Spleen (tissue), 7 donors: ENCODE measurements around the gene CENPP.

Source experiments
- POLR2A ChIP-seq, 3 donors: fragments of 450-650 bp; IDR thresholded peaks; one replicate each; pipeline ENCODE4 v1.5.1; 2017; ENCODE audit warnings: antibody characterized with exemption in 3 of 3, mild to moderate bottlenecking in 1 of 3
- POLR2AphosphoS5 ChIP-seq, 3 donors: sonication (generic); formaldehyde crosslinking; IDR thresholded peaks; one replicate each; pipeline ENCODE4 v1.5.1; 2017; ENCODE audit warnings: antibody characterized with exemption in 3 of 3
- TF ChIP-seq, protein P1 (sequence below), 11 experiments: fragments of 200-600 bp in 7 of 11; fragments of 450-650 bp in 4 of 11; sonication (generic) in 4 of 11; IDR thresholded peaks in 8 of 11; conservative IDR thresholded peaks in 3 of 11; 1 replicate in 7 of 11; 2 replicates in 4 of 11; pipeline versions ENCODE4 v1.4.0 to v1.8.0; 2016 to 2021; ENCODE audit warnings: antibody characterized with exemption in 11 of 11, inconsistent platforms in 4 of 11, mild to moderate bottlenecking in 1 of 11
- donor health status: DM: no; HTN: no; CAD: no; lungs with moderate emphysema.
- donor health status: DM: no; HTN: no; CAD: no.
- donor health status: DM: no; HTN: no; CAD: no.

DNA sequence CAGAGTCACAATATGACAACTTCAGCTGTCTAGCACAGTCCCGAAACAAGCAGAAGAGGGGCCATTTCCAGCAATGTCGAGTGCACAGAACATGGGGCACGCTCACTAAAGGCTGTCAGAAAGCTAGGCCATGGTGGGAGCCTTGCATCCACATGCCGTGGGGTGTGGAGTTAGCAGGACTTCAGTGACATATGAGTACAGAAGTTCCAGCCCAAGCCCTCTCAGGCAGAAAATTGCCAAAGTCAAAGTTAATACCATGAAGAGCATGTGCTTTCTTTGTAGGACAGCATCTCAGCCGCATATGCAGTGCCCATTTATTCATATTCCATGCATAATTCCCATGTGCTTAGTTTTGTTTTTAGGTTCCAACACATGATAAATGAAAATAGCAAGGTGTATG is 183.3 kb downstream of the CENPP start:
- TF ChIP-seq, protein P1, sequence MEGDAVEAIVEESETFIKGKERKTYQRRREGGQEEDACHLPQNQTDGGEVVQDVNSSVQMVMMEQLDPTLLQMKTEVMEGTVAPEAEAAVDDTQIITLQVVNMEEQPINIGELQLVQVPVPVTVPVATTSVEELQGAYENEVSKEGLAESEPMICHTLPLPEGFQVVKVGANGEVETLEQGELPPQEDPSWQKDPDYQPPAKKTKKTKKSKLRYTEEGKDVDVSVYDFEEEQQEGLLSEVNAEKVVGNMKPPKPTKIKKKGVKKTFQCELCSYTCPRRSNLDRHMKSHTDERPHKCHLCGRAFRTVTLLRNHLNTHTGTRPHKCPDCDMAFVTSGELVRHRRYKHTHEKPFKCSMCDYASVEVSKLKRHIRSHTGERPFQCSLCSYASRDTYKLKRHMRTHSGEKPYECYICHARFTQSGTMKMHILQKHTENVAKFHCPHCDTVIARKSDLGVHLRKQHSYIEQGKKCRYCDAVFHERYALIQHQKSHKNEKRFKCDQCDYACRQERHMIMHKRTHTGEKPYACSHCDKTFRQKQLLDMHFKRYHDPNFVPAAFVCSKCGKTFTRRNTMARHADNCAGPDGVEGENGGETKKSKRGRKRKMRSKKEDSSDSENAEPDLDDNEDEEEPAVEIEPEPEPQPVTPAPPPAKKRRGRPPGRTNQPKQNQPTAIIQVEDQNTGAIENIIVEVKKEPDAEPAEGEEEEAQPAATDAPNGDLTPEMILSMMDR (IDR thresholded peaks at IDR 0.05 in 8 of 11, conservative IDR thresholded peaks at IDR 0.05 in 3 of 11) = no peak
- TF ChIP-seq POLR2AphosphoS5 (IDR thresholded peaks at IDR 0.05) (no peak), POLR2A (IDR thresholded peaks at IDR 0.05) (no peak)
